OCI-LY3 (cell line): ENCODE data around the gene TTC7B.

Experiments used
- H2AFZ ChIP-seq: fragments of 200-600, 300-600 bp; shearing (Covaris generic); 2 replicates; pipeline ENCODE4 v1.6.0; 2014; ENCODE audit warnings: antibody characterized with exemption, low read depth, low read length
- H3K27ac ChIP-seq: fragments of 200-600, 300-600 bp; sonication (generic); 2 replicates; pipeline ENCODE4 v1.5.1; 2014; ENCODE audit warnings: mild to moderate bottlenecking, low read length, moderate library complexity, mixed read lengths
- H3K27me3 ChIP-seq: fragments of 200-600, 300-600 bp; sonication (generic); 2 replicates; pipeline ENCODE4 v1.6.1; 2014; ENCODE audit warnings: low read depth, low read length, mixed read lengths
- H3K36me3 ChIP-seq: fragments of 200-600, 300-600 bp; sonication (generic); replicated peaks from 2 replicates; pipeline ENCODE3; 2014; ENCODE audit warnings: low read depth, low read length, mixed read lengths
- H3K4me1 ChIP-seq: fragments of 300-600, 200-600 bp; sonication (generic); 2 replicates; pipeline ENCODE4 v1.6.1; 2014; ENCODE audit warnings: low read length, mixed read lengths
- H3K4me2 ChIP-seq: fragments of 200-600, 300-600 bp; sonication (generic); 2 replicates; pipeline ENCODE4 v1.6.1; 2014; ENCODE audit warnings: low read length, mixed read lengths
- H3K4me3 ChIP-seq: fragments of 300-600, 200-600 bp; sonication (generic); 2 replicates; pipeline ENCODE4 v1.5.1; 2014; ENCODE audit warnings: antibody characterized with exemption, mild to moderate bottlenecking, low read length, moderate library complexity
- H3K79me2 ChIP-seq: fragments of 300-600, 200-600 bp; shearing (Covaris generic); 2 replicates; pipeline ENCODE4 v1.6.1; 2014; ENCODE audit warnings: mild to moderate bottlenecking, low read length, mixed read lengths
- H3K9ac ChIP-seq: fragments of 300-600, 200-600 bp; shearing (Covaris generic); 2 replicates; pipeline ENCODE4 v1.6.0; 2014; ENCODE audit warnings: mild to moderate bottlenecking, low read length, moderate library complexity
- H3K9me3 ChIP-seq: fragments of 200-600, 300-600 bp; shearing (Covaris generic); 2 replicates; pipeline ENCODE4 v1.6.1; 2014; ENCODE audit warnings: low read length, mixed read lengths; ENCODE audit not compliant: insufficient read depth
- H4K20me1 ChIP-seq: fragments of 200-600, 300-600 bp; sonication (generic); 2 replicates; pipeline ENCODE4 v1.6.1; 2016; ENCODE audit warnings: low read length, mixed read lengths; ENCODE audit not compliant: insufficient read depth
- CTCF ChIP-seq: fragments of 200-600, 300-600 bp; sonication (generic); IDR thresholded peaks from 2 replicates; pipeline ENCODE4 v1.5.1; 2014; ENCODE audit warnings: antibody characterized with exemption, low read length, low read depth
- EZH2phosphoT487 ChIP-seq: fragments of 200-600 bp; shearing (Covaris generic); IDR thresholded peaks from 2 replicates; pipeline ENCODE4 v1.6.1; 2018; ENCODE audit warnings: antibody characterized with exemption, mixed run types, low read depth

Gene TTC7B

DNA sequence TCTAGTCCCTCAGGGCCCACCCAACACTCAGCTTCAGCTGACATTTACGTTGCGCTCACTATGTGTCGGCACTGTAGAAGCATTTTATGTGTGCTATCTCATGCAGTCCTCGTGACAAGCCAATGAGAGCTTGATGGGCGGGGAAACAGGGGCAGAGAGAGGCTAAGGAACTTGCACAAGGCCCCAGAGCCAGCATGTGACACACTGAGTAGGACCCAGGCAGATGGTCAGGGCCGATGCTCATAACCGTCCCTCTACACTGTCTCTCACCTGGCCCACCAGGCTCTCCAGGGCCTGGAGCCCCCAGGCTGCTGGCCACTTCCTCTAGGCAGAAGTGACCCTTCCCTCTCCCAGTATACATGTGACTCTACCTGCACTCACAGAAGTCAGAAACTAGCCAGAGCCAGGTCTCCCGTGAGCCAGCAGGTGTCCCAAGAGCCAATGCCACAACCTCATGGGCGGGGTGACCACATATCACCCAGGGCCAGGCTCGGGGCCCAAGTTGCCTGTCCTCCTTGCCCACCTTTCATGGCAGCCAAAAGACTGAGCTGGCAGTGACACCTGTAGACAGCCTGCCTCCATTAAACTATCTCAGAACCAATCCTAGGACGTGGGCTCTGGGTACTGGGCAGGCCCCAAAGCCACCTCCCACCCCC, 38.3 kb downstream of the TTC7B start:
- no peak overlapping the region for H3K4me2 ChIP-seq

GRCh38 chr14:90777358-90777757, 38.9 kb downstream of the TTC7B start:
- Histone ChIP-seq H3K27ac (no peak overlapping the region), H2AFZ (no peak overlapping the region), H3K36me3 (no peaks in the 10 kb centered on the region), H3K4me1 (no peaks in the 10 kb centered on the region), H3K9me3 (no peaks in the 10 kb centered on the region), H3K4me3 (no peak overlapping the region), H3K79me2 (no peaks in the 10 kb centered on the region), H4K20me1 (no peaks in the 10 kb centered on the region), H3K9ac (no peak overlapping the region), H3K27me3 (no peaks in the 10 kb centered on the region), H3K4me2 (no peak overlapping the region)
- TF ChIP-seq EZH2phosphoT487 (no peak), CTCF (no peak)

More for the DNA sequence above, 38.3 kb downstream of the TTC7B start:
- Histone ChIP-seq H3K9me3 (no peaks in the 10 kb centered on the region), H3K79me2 (no peaks in the 10 kb centered on the region), H3K27ac (no peak overlapping the region), H3K27me3 (no peaks in the 10 kb centered on the region), H3K9ac (no peak overlapping the region), H4K20me1 (no peaks in the 10 kb centered on the region), H3K36me3 (no peaks in the 10 kb centered on the region), H3K4me1 (no peaks in the 10 kb centered on the region), H3K4me3 (no peak overlapping the region), H2AFZ (no peak overlapping the region)
- TF ChIP-seq CTCF (no peak), EZH2phosphoT487 (no peak)

DNA sequence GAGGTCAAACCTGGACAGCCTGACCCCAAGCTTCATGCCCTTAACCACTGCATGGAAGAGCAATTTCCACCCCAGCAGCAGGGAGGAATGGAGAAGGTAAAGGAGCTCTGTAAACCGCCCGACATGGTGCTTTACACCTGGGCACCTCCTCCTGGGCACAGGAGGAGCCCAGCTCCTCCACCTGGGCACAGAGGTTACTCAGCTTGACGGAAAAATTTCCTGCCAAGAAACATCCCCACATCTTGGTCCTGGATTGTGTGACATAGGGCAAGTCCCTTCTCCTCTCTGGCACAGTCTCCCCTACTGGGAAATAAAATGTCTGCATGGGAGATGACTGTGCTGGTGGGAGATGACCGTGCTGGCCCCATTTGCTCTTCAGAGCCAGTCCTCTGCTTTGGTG, 40.8 kb downstream of the TTC7B start:
- Histone ChIP-seq H2AFZ (no peak overlapping the region), H3K9ac (no peak overlapping the region), H3K4me1 (no peaks in the 10 kb centered on the region), H3K27ac (no peak overlapping the region), H3K9me3 (no peaks in the 10 kb centered on the region), H3K4me3 (no peak overlapping the region), H3K4me2 (no peak overlapping the region), H3K36me3 (no peaks in the 10 kb centered on the region), H4K20me1 (no peaks in the 10 kb centered on the region), H3K27me3 (no peaks in the 10 kb centered on the region), H3K79me2 (no peaks in the 10 kb centered on the region)
- TF ChIP-seq CTCF, result no peak
- TF ChIP-seq EZH2phosphoT487, result no peak

DNA sequence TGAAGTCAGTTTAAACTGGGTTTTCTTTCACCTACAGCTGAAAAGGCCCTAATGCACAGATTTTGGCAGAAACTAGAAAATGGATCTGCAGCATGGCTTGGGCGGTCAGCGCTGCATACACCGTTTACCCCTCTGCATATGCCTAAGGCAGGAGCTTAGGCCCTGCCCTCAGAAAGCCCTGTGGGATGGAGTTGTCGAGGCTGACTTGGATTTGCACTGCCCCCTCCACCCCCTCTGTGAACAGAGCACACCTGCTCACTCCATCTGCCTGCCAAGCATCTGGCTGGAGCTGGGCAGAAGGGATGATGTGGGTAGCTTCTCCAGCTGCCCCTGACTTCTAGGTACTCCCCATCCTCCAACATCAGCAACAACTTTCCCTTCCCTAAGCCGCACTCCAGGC, 41.9 kb downstream of the TTC7B start:
- no peak overlapping the region for H3K9ac ChIP-seq
- no peak overlapping the region for H3K27ac ChIP-seq

More for the DNA sequence above, 41.9 kb downstream of the TTC7B start:
- no peaks in the 10 kb centered on the region for H3K4me1 ChIP-seq
- H3K79me2 ChIP-seq, result no peaks in the 10 kb centered on the region
- no peaks in the 10 kb centered on the region for H3K9me3 ChIP-seq
- H3K4me3 ChIP-seq, result no peak overlapping the region
- H3K4me2 ChIP-seq, result no peak overlapping the region
- no peaks in the 10 kb centered on the region for H4K20me1 ChIP-seq
- TF ChIP-seq CTCF (no peak), EZH2phosphoT487 (no peak)
- no peaks in the 10 kb centered on the region for H3K36me3 ChIP-seq
- H2AFZ ChIP-seq, result no peak overlapping the region
- H3K27me3 ChIP-seq, result no peaks in the 10 kb centered on the region
